Neural cell (in vitro differentiated cells): Measurements from ENCODE around the gene MRPL19. TPM values are rescaled to one million over a fixed set of nuclear protein-coding genes. Genes with fewer than 3 reads are reported as not detected.

Experiments
- H2AFZ ChIP-seq: fragments of 200-600, 300-800 bp; sonication (generic), shearing (Covaris generic); 2 replicates; pipeline ENCODE4 v1.6.0; 2014; ENCODE audit warnings: low read depth, mild to moderate bottlenecking, antibody characterized with exemption, low read length, moderate library complexity
- H3F3A ChIP-seq: fragments of 200-600 bp; shearing (Covaris generic); 2 replicates; pipeline ENCODE4 v1.6.1; 2016; ENCODE audit warnings: mild to moderate bottlenecking, moderate library complexity, mixed read lengths, antibody characterized with exemption, low read length; ENCODE audit not compliant: insufficient read depth, poor library complexity, severe bottlenecking
- H3K27ac ChIP-seq: fragments of 200-600, 300-800 bp; sonication (generic), shearing (Covaris generic); 2 replicates; pipeline ENCODE4 v1.5.1; 2014; ENCODE audit warnings: mild to moderate bottlenecking, low read length, moderate library complexity
- H3K27me3 ChIP-seq: fragments of 300-800, 200-600 bp; sonication (generic), shearing (Covaris generic); 2 replicates; pipeline ENCODE4 v1.6.0; 2014; ENCODE audit warnings: mild to moderate bottlenecking, low read depth, low read length, moderate library complexity; ENCODE audit not compliant: insufficient read depth
- H3K36me3 ChIP-seq: fragments of 300-800, 200-600 bp; sonication (generic), shearing (Covaris generic); 2 replicates; pipeline ENCODE4 v1.5.1; 2014; ENCODE audit warnings: mild to moderate bottlenecking, antibody characterized with exemption, low read length, moderate library complexity; ENCODE audit not compliant: insufficient read depth
- H3K4me2 ChIP-seq: fragments of 300-800, 200-600 bp; sonication (generic), shearing (Covaris generic); 2 replicates; pipeline ENCODE4 v1.6.0; 2014; ENCODE audit warnings: mild to moderate bottlenecking, low read length
- H3K4me3 ChIP-seq: fragments of 300-800, 200-600 bp; sonication (generic), shearing (Covaris generic); 2 replicates; pipeline ENCODE4 v1.5.1; 2014; ENCODE audit warnings: mild to moderate bottlenecking, low read length, moderate library complexity
- H3K79me2 ChIP-seq: fragments of 200-600 bp; shearing (Covaris generic); replicated peaks from 2 replicates; pipeline ENCODE4 v1.6.0; 2014; ENCODE audit warnings: mild to moderate bottlenecking, low read length, moderate library complexity; ENCODE audit not compliant: insufficient read depth
- H3K9ac ChIP-seq: fragments of 300-800, 200-600 bp; sonication (generic), shearing (Covaris generic); 2 replicates; pipeline ENCODE4 v1.6.1; 2016; ENCODE audit warnings: mild to moderate bottlenecking, low read length, mixed read lengths
- H3K9me2 ChIP-seq: fragments of 200-600 bp; shearing (Covaris generic); 2 replicates; pipeline ENCODE4 v1.6.1; 2016; ENCODE audit warnings: mild to moderate bottlenecking, low read length, mixed read lengths; ENCODE audit not compliant: insufficient read depth
- H3K9me3 ChIP-seq: fragments of 200-600, 300-800 bp; sonication (generic), shearing (Covaris generic); 2 replicates; pipeline ENCODE4 v1.6.1; 2016; ENCODE audit warnings: mild to moderate bottlenecking, mixed run types, low read length, moderate library complexity, mixed read lengths
- H4K20me1 ChIP-seq: fragments of 200-600 bp; shearing (Covaris generic); 2 replicates; pipeline ENCODE4 v1.6.1; 2016; ENCODE audit warnings: mild to moderate bottlenecking, mixed run types; ENCODE audit not compliant: insufficient read depth
- CTCF ChIP-seq: fragments of 450-650 bp; IDR thresholded peaks from 2 replicates; pipeline ENCODE4 v1.5.1; 2014; ENCODE audit warnings: antibody characterized with exemption, mild to moderate bottlenecking, moderate library complexity; ENCODE audit not compliant: poor library complexity, severe bottlenecking
- EP300 ChIP-seq: fragments of 450-650 bp; conservative IDR thresholded peaks from 2 replicates; pipeline ENCODE4 v1.6.1; 2014; ENCODE audit warnings: antibody characterized with exemption, mild to moderate bottlenecking, moderate library complexity; ENCODE audit not compliant: poor library complexity, severe bottlenecking
- EZH2 ChIP-seq: fragments of 200-600, 300-800 bp; shearing (Covaris generic), sonication (generic); IDR thresholded peaks from 2 replicates; pipeline ENCODE4 v1.6.1; 2014; ENCODE audit warnings: antibody characterized with exemption, low read length, borderline replicate concordance, mild to moderate bottlenecking; ENCODE audit not compliant: insufficient read depth, poor library complexity, severe bottlenecking
- MXI1 ChIP-seq: fragments of 450-650 bp; conservative IDR thresholded peaks from 2 replicates; pipeline ENCODE4 v1.6.1; 2014; ENCODE audit warnings: antibody characterized with exemption, mild to moderate bottlenecking; ENCODE audit not compliant: poor library complexity, severe bottlenecking
- POLR2AphosphoS5 ChIP-seq: IDR thresholded peaks from 2 replicates; pipeline ENCODE4 v1.6.1; 2012
- RAD21 ChIP-seq: fragments of 450-650 bp; conservative IDR thresholded peaks from 2 replicates; pipeline ENCODE4 v1.6.1; 2014; ENCODE audit warnings: antibody characterized with exemption, mild to moderate bottlenecking, moderate library complexity
- REST ChIP-seq: IDR thresholded peaks from 2 replicates; pipeline ENCODE4 v1.6.1; 2012; ENCODE audit warnings: borderline replicate concordance
- SMC3 ChIP-seq: fragments of 450-650 bp; conservative IDR thresholded peaks from 2 replicates; pipeline ENCODE4 v1.6.1; 2014; ENCODE audit warnings: antibody characterized with exemption, mild to moderate bottlenecking, moderate library complexity; ENCODE audit not compliant: poor library complexity
- TAF1 ChIP-seq: IDR thresholded peaks from 2 replicates; pipeline ENCODE4 v1.6.1; 2012; ENCODE audit warnings: low read depth
- polyA plus RNA-seq: library from polyadenylated mRNA; depleted of rRNA; stranded (reverse); fragments of >200 nt; gene quantifications from 2 replicates; pipeline ENCODE4 v1.2.3, GENCODE V29; 2014

MRPL19 gene
- polyA plus RNA-seq, 1 donor from 2014 or later = 28.1 TPM

- H4K20me1 ChIP-seq = no peaks in the 10 kb centered on the region
- H3K9ac ChIP-seq = no peak overlapping the region
- no peak overlapping the region for H3K4me2 ChIP-seq
- H3K9me3 ChIP-seq = no peaks in the 10 kb centered on the region
- H2AFZ ChIP-seq = peak overlapping the region; percentile 34
- H3K79me2 ChIP-seq = no peaks in the 10 kb centered on the region
- H3K9me2 ChIP-seq = no peaks in the 10 kb centered on the region
- no peak overlapping the region for H3K27ac ChIP-seq
- TF ChIP-seq EP300 (no peak), EZH2 (no peak), TAF1 (no peak), REST (no peak), SMC3 (no peak), CTCF (no peak), POLR2AphosphoS5 (no peak), MXI1 (no peak), RAD21 (no peak)
- no peaks in the 10 kb centered on the region for H3K27me3 ChIP-seq
- no peak overlapping the region for H3K4me3 ChIP-seq
- H3F3A ChIP-seq = no peaks in the 10 kb centered on the region
- H3K36me3 ChIP-seq = no peaks in the 10 kb centered on the region
Measured at GRCh38 chr2:75607988-75608683, 38.4 kb upstream of the MRPL19 start.

DNA sequence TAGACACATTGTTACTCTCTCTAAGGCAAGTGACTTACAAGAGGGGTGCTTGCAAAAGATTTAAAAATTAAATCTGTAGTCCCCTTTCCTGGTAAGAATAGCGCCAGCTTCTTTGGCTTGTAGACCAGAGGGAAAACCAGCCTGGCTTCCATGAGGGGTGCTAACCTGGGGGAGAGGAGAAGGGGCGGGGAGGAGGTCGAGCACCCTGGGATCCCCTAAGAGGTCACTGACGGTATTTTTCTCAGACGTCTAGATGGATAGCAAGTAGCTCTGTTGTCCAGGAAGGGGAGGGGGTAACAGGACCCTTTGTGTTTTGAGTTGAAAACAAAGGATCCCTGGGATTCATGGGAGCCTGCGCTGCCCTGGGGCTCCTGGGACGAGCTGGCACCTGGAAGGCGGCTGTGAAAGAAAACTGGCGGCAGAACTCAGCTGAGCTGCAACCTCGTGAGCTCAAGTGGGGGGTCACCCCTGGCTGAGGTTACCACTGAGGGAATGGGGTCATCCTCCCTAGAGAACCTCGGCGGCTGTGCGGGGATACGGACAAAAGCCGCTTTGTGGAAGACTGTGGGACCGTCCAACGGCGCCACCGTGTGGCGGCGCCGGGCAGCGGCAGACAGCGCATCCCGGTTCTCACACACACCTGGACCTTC lies 37.8 kb upstream of the MRPL19 start:
- peak overlapping the region; percentile 48 for H3K9ac ChIP-seq

More for the DNA sequence above, 37.8 kb upstream of the MRPL19 start:
- Histone ChIP-seq H3F3A (no peaks in the 10 kb centered on the region), H3K27ac (no peak overlapping the region), H3K36me3 (no peaks in the 10 kb centered on the region), H3K9me2 (no peaks in the 10 kb centered on the region), H3K27me3 (no peaks in the 10 kb centered on the region), H3K9me3 (no peaks in the 10 kb centered on the region), H4K20me1 (no peaks in the 10 kb centered on the region), H2AFZ (peak overlapping the region; percentile 34), H3K79me2 (no peaks in the 10 kb centered on the region), H3K4me3 (peak overlapping the region; percentile 60), H3K4me2 (no peak overlapping the region)
- no peak for TF ChIP-seq POLR2AphosphoS5
- no peak for TF ChIP-seq TAF1
- TF ChIP-seq SMC3 = peak; percentile 97
- TF ChIP-seq EP300 = no peak
- TF ChIP-seq CTCF = peak; percentile 95
- no peak for TF ChIP-seq MXI1
- peak; percentile 93 for TF ChIP-seq RAD21
- TF ChIP-seq EZH2 = no peak
- no peak for TF ChIP-seq REST
